ENCODE measurements around the gene SEC63.
A peak's percentile ranks its signal among the peaks of the same experiment; 100 is the strongest.

SEC63 gene

DNA sequence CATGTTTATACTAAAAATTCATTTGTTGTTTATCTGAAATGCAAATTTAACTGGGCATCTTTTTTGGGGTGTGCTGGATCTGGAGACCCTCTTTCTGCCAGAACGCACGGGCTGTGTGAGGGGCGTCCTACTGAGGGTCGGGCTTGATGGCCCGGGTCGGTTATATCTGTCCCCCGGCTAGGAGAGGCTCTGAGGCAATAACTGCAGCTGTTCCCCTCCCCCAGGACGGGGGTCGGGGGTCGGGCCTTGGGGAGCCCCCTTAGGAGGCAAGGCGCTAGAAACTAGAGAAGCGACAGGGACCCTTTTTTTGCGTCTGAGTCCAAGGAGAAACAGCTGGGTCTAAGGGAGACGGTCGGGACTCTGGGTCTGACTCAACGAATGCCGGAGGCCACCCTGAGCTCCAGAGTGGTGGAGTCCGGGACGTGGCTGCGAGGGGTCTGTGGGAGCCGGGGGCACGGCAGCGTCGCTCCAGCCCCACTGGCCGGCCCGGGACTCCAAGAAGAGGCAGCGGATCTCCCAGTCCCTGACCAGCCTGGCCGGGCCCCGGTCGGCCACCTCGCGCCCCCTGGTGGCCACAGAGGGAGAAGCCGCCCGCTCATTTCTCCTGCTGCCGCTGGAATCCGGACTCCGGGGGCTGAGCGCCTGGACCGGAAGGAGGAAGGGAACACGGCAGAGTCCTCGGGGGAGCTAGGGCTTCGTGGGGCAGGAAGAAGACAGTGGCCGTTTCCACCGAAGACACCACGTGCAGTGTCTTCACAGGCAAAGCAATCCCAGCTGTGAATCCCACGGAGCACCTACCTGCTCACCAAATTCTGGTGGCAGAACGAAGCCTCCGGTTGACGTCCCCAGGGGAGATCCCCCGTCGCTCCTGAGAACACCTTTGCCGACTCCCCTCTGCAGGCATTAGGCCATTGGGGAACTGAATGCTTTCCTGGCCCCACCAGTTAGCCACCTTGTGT lies 109.9 kb downstream of the SEC63 start:
- DNase-seq = peak; percentile 33

DNA sequence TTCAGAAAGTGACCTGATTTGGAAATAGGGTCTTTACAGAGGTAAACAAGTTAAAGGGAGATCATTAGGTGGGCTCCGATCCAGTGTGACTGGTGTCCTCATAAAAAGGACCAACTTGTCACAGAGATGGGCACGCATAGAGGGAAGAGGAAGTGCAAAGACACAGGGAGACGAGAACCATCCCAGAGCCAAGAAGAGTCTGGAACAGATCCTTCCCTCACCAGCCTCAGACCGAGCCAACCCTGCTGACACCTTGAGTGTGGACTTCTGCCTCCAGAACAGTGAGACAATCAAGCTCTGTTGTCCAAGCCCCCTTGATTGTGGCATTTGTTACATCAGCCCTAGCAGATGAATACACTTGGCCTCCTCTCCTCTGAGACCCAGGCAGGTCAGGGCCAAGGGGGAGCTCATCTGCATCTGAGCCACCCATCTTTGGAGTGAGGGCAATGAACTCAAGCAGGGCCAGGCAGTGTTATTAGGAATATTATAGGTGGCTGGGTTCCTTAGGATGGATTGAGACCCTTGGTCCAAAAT lies 111.7 kb downstream of the SEC63 start:
- DNase-seq = no peak

DNA sequence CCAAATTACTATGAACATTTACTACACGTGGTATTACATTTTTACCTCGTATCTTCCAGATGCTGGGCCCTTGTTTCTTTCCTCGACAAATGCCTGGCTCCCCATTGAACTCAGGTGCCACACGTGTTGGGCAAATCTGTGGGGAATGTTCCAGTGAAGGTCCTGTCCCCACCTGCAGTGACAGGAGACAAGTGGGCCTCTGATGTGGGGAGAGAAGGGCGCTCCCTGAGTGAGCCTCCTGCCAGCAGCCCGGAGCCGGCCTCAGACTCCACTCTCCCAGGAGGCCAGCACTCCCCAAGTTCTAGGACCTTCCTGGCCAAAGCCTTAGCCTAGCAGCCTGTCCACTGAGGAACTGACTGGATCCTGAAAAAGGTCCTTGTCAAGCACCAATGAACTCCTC lies 112.2 kb downstream of the SEC63 start:
- DNase-seq = no peak

DNA sequence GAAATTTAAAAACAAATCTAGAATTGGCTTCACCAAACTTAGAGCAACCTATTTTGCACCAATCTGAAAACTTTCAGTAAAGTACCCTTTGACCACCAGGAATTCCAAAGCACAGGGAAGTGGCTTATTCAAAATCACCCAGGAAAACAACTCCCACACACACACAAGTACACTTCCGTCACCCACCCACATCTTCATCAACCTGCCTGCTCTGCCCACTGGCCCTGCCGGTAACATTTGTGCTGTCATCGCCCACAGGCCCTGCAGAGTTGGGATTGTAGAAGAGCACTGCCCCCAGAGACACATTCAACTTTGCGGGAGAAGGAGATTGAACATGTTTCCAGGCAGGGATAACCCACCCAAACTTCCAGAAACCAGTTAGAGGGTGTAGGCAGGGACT lies 114.6 kb downstream of the SEC63 start:
- no peak for DNase-seq

DNA sequence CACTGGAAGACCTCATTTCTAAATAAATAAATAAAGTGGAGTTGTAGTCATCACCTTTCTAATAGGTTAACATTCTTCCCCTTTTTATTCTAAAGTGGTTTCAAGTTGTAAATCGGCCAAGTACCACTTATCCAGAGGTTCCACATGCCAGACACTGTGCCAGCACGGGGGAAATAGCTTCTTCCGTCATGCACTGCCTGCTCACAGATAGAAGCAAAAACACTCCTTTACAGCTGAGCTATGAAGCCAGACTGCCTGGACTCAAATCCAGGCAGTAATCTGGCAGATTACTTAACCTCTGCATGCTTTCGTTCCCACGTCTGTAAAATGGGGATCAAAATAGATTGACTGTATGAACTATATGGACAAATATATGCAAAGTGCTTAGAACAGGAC lies 116.7 kb downstream of the SEC63 start:
- DNase-seq = no peak

DNA sequence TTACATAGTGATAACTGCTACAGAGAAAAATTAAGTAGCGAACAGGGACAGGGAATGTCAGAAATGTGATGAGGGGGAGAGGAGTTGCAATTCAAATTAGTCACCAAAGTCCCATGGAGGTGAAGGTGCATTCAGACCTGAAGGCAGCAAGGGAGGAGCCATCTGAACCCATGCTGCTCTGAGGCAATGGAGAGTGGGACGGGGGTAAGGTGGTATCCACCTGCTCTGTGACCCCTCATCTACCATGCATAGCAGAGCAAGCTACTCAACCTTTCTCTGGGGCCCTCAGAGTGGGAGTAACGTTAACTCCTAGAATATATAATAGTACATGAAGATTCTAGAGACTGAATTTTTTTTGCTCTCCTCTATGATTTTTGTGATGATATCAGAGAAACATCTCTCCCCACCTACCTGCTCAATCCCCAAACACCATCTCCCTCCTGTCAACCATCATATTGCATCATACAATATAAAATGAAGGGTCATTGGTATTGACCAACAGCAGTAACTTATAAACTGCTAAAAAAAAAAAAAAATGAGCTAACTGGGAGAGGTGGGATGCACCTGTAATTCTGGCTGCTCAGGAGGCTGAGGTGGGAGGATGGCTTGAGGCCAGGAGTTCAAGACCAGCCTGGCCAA lies 117.3 kb downstream of the SEC63 start:
- no peak for DNase-seq

DNA sequence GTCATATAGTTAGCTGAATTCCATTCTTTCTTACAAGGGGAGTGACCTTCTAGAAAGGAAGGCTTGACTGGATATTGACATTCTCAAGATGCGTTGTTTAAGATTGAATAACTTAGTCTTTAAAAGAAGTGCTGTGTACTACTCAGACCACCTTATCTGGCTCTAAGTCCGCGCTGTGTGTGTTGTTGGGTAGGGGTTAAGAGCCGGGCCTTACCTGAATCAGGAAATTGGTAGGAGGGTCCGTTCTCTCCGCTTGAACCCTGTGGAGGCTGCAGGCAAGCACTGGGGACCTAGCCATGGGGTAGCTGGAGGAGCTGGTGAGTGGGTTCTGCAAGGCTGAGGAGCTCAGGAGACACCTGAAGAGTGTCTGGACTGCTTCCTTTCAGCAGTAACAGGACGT lies 124.9 kb downstream of the SEC63 start:
- DNase-seq = no peak

DNA sequence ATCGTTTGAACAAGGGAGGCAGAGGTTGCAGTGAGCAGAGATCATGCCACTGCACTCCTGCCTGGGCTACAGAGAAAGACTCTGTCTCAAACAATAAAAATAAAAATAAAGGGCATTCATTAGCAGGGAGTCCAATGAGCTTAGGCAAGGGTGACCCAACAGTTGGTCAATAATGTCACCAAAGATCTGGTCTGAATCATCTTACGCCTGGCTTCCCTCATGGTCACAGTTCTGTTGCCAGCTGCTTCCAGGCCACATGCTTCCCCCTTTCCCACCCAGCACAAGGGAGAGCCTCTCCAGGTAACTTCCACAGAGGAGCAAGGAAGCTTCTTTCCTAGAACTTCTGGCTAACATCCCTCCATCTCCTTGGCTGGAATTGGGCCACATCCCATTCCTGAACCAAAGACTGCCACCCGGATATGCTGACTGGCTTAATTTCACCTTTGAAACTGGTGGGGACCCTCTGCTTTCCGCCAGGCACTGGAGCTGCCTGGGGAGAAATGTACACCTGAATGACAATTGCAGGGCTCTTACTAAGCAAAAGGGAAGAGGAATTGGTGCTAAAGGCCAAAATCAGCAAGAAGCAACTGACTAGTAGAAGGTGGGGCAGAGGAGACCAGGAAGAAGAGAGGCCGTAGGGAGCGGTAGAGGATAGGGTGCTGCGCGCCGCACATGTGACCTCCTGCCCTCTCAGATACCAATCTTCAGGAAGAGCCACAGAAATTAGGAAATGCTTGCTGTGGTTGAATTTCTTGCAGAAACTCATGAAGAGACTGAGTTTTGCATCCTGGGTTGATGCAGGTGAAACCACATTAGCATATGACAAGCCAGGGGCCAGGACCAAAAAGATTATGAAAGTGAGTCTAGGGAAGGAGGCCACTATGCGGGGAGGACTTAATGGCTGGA lies 125.6 kb downstream of the SEC63 start:
- no peak for DNase-seq

DNA sequence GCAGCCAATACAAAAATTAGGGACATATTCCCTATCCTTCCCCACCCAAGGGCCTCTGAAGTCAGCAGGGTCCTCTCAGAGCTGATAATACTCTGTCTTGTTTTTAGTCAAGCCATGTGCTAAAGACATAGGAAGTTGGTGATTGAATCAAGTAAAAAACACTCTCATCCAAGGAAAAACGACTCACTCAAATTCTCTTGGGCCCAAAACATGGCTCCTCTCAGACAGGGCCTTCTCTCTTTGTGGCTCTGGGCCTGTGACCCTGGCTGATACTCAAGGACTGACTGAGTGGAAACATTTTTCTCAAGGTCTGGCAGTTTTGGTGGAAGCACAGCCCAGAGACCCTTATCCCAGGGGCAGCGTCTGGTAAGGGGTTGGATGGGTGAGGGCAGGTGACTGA lies 127.9 kb downstream of the SEC63 start:
- DNase-seq = no peak

DNA sequence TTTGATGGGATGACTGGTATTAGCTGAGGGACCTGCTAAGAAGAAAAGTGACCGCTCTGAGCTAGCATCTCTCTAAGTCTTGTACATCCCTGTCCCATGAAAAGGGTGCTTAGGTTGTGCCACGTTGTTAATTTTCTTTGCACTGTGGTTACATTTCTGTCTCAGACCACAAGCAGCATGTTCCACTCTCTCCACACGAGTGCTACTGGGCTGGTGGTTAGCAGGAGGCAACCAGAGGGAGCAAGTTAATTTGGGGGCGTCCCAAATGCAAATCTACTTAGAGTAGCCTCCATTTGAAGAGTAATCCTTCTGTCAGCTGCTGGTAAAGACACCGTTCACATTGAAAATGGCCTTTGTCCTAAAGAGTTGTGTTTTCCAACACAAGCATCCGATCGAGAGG lies 130.5 kb downstream of the SEC63 start:
- DNase-seq = no peak

DNA sequence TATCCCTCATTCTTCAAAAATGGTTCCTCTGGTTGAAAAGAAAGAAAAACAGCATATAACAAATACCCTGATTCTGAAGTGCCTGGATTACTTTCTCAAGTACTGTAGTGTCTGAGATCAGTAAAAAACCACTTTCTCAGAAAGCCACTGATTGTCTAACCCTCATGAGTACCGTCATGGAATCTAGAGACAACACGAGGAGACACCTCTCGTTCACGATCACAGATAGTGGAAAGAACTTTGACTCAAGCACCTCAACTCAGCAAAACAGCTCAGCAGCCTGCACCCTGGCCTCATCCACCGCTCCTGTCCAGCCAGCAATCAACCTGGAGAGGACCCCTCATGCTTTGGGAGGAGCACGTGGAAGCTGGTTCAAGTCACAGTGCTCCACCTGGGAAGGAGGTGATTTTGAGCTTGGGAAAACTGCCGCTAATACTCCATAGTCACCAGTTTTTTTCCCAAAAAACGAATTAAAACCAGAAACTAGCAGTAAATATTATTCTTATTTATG lies 134.9 kb downstream of the SEC63 start:
- DNase-seq = no peak

DNA sequence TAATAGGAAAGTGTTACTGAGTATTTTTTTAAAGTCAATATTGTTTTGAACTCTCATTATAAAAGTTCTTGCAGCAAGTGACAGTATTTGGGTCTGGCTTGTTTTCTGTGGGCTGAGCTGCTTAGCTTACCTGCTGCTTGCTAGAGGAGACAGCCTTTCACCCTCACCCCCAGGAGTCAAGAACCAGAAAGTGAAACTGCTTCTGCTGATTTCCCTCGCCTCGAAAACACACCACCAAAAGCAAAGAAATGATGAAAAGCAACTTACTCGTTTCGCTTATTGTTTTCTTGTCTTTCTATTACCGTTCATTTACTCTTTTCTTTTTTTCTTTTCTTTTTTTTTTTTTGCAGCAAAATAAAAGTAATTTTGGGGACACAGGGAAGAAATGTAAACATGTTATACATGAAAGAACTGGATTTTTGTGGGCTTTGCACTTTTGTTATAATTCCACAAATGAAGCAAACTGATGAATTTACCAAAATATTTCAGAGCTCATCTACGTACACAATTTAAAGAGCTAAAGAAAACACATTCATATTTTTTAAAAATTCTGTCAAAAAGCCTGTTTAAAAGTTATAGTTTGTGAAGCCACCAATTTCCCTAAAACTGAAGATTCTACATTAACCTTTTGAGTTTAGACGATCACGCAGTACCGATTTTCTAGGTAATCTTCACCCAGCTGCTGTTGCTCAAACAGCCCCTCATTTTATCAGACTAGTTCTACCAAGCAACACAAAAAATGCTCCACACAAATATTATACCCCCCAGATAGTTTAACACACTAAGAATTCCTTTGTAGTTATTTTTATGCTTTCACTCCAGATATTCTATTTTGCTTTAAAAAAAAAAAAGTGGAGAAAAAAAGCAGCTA lies 135.6 kb downstream of the SEC63 start:
- no peak for DNase-seq

DNA sequence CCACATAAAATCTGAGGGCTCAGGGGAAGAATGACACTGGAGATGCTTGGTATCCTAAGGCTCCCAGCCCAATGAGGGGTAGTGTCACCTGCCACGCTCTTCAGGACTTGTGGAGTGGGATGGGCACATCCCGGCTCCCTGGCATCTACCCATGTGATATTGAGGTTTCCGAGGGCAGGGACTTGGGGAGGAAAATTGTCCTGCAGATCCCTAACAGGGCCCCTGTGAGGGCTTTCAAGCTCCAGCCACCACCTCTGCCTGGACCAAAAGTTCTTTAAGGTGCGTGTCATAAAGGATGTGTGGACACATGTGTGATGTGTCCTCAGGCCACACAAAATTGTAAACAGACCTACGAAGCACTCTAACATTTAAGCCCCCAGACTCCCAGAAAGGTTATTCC lies 136.4 kb downstream of the SEC63 start:
- no peak for DNase-seq

DNA sequence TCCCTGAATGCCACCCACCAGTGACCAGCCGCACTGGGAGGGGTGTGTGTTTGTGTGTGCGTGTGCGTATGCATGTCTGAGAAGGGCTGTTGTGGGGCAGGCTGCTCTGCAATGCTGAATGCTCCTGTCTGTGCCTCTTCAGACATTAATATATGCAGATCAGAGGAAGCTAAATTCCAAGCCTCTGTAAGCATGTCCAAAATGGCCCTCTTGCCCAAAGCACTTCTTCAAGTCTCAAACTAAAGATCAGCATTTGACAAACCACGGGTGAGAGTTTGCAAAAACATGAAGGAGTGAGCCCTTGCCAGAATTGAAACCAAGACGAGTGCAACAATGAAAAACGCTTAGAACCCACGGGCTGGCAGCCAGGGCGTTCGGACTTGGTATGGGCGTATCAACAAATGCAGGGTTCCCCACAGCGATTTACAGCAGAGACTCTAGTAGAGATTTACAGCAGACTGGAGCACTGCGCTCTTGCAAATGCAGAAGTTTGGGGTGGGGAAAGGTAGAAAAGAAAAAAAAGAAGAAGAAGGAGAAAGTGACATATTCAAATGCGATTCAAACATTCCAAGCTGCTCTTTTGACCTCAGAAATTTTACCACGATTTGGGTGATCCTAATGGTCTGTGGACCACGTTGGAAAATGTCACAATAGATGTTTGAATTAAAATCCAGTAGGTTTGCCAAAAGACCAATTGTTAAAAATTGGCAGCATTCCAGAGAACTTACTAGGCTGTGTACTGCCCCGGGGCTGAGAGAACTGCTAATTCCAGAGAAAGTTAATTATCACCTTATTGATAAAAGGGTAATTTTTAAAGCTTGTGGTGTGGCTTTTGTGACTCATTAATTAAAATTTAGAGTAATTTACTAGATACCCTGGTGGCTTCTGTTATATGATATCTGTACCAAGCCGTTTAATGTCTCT lies 137.4 kb downstream of the SEC63 start:
- no peak for DNase-seq

DNA sequence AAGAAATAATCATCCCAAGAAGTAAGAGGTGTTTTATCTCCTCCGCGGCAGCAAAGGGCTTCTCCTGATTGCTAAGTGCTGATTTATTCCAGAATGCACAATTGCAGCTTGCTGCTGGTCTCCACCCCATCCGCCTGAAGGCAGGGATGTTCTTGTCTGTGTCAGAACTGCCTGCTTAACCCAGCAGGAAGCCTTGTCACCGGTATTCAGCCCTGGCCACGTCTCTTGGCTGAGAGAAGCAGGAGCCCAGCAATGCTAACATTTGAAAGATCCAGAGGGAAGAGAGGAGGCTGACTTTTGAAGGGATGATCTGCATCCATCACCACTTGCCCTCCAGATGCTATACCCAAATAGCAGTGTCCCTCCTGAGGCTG lies 138.1 kb downstream of the SEC63 start:
- no peak for DNase-seq

DNA sequence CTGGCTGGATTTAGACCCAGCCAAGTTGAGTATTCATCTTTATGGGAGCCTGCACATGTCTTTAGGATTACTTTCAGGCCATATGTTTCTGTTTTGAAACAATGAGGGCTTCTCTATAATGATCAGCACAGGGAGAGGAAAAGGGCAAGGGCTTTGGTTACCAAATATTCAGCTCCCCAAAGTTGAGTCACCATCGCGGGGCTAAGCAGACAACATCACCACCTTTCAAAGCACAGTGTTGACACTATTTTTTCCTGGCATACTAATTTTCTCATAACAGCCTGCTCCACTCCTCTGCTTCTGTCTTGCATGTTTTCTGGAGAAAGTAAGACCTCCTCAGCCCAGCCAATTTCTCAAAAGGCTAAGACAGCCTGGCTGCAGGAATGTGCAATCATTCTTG lies 138.8 kb downstream of the SEC63 start:
- DNase-seq = no peak

DNA sequence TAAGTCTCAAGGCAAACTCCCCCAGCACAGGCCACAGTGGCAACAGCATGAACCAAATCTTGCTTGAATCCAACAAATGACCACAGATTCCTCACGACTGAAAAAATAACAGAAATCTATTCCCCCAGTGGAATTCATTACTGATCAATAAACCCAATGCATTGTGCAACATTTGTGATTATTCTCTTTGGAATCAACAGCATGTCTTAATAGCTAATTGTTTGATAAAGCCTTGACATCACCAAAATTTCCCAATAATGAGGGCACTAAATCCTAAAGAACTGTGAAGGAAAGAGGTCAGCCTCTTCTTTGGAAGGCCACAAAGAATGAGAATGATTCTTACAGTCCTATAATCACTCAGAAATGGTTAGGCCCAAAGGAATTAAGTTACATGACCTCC lies 139.7 kb downstream of the SEC63 start:
- no peak for DNase-seq

DNA sequence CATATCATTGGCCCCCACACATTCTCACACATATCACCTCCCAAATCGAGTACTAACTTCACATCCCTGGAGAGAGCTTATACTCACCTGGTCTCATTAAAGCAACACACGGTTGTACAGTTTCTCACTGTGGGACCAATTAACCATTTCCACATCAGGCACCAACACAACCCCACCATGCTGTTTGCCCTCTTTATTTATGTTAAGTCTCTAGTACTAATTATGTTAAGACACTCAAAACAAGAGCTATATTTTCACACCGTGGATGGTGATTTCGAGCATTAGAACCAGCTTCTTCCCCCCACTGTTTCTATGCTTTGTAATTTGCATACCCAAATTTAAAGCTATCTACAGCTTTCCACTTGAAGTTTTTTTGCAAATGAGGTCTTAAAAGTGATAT lies 140.2 kb downstream of the SEC63 start:
- no peak for DNase-seq

All from NCI-H1694 treated with DMSO at 0.1 percent for 48 hours (cell line).